LoVo (cell line): ENCODE data around the gene TEF.
"Not testable (repeated sequence)": the region's sequence is repeated elsewhere in the genome, so short reads cannot be mapped to it uniquely, and the experiment has no call there.

Experiments
- DNase-seq: peaks from one replicate; pipeline ENCODE4 v3.0.0-alpha.2; 2016; ENCODE audit warnings: low spot score

Gene TEF

GRCh38 chr22:41425660-41426365 is 44.1 kb downstream of the TEF start:
- DNase-seq, result no peak

GRCh38 chr22:41429232-41429950 is 47.6 kb downstream of the TEF start:
- no peak for DNase-seq

GRCh38 chr22:41429951-41430332 is 48.2 kb downstream of the TEF start:
- DNase-seq, result no peak

- no peak for DNase-seq
Measured at GRCh38 chr22:41431656-41432055, 49.9 kb downstream of the TEF start.

- not testable (repeated sequence) for DNase-seq
Measured at GRCh38 chr22:41433480-41433879, 51.7 kb downstream of the TEF start.

GRCh38 chr22:41434361-41435003 is 52.7 kb downstream of the TEF start:
- DNase-seq, result not testable (repeated sequence)

- DNase-seq, result no peak
Measured at GRCh38 chr22:41435560-41435959, 53.8 kb downstream of the TEF start.

- DNase-seq, result no peak
Measured at GRCh38 chr22:41436322-41437113, 54.8 kb downstream of the TEF start.

GRCh38 chr22:41437198-41437597 is 55.5 kb downstream of the TEF start:
- DNase-seq, result no peak

GRCh38 chr22:41440511-41440910 is 58.8 kb downstream of the TEF start:
- DNase-seq, result not testable (repeated sequence)

GRCh38 chr22:41442240-41442792 is 60.6 kb downstream of the TEF start:
- no peak for DNase-seq

- DNase-seq, result no peak
Measured at GRCh38 chr22:41444360-41445128, 62.8 kb downstream of the TEF start.

- peak; percentile 29 for DNase-seq
Measured at GRCh38 chr22:41445129-41446056, 63.7 kb downstream of the TEF start.

- DNase-seq, result no peak
Measured at GRCh38 chr22:41446057-41446501, 64.3 kb downstream of the TEF start.

- DNase-seq, result peak; percentile 94
Measured at GRCh38 chr22:41446639-41447434, 65.1 kb downstream of the TEF start, which contains the start of gene TOB2. Gene TOB2 (minus strand): TSS chr22:41446801. CDS start chr22:41437345, 9,456 bp downstream.

- DNase-seq, result peak; percentile 66
Measured at GRCh38 chr22:41447435-41448188, 65.9 kb downstream of the TEF start.

- DNase-seq, result peak; percentile 98
Measured at GRCh38 chr22:41448189-41448808, 66.6 kb downstream of the TEF start.
